HG03095 (cell line): ENCODE data around the gene SLC13A1.
"Not testable (repeated sequence)": the region's sequence is repeated elsewhere in the genome, so short reads cannot be mapped to it uniquely, and the experiment has no call there.

Source experiments
- ATAC-seq: cut with Tn5 transposase; IDR thresholded peaks from one replicate; pipeline ENCODE4 v1.9.1; 2021; ENCODE audit warnings: moderate library complexity; ENCODE audit not compliant: unreplicated experiment

SLC13A1 gene

GRCh38 chr7:123199883-123200282 is at the start of gene SLC13A1:
Gene SLC13A1 (minus strand): TSS chr7:123199969. CDS start chr7:123199946, 23 bp downstream.
- no peak for ATAC-seq

GRCh38 chr7:123244768-123245167 is 45.0 kb upstream of the SLC13A1 start:
- no peak for ATAC-seq

GRCh38 chr7:123242467-123243092 is 42.8 kb upstream of the SLC13A1 start:
- ATAC-seq = no peak

- ATAC-seq = no peak
Observed at GRCh38 chr7:123241809-123242208, 42.0 kb upstream of the SLC13A1 start.

GRCh38 chr7:123231021-123232000 is 31.5 kb upstream of the SLC13A1 start:
- no peak for ATAC-seq

GRCh38 chr7:123230603-123231002 is 30.8 kb upstream of the SLC13A1 start:
- ATAC-seq = no peak

GRCh38 chr7:123230147-123230546 is 30.4 kb upstream of the SLC13A1 start:
- ATAC-seq = no peak

GRCh38 chr7:123229426-123229825 is 29.7 kb upstream of the SLC13A1 start:
- no peak for ATAC-seq

- not testable (repeated sequence) for ATAC-seq
Observed at GRCh38 chr7:123227666-123228065, 27.9 kb upstream of the SLC13A1 start.

GRCh38 chr7:123220396-123220795 is 20.6 kb upstream of the SLC13A1 start:
- no peak for ATAC-seq

- no peak for ATAC-seq
Observed at GRCh38 chr7:123218866-123219265, 19.1 kb upstream of the SLC13A1 start.

GRCh38 chr7:123216825-123217224 is 17.1 kb upstream of the SLC13A1 start:
- no peak for ATAC-seq

- ATAC-seq = no peak
Observed at GRCh38 chr7:123215350-123215749, 15.6 kb upstream of the SLC13A1 start.

- no peak for ATAC-seq
Observed at GRCh38 chr7:123211545-123211944, 11.8 kb upstream of the SLC13A1 start.

- no peak for ATAC-seq
Observed at GRCh38 chr7:123210986-123211385, 11.2 kb upstream of the SLC13A1 start.

GRCh38 chr7:123209786-123210185 is 10.0 kb upstream of the SLC13A1 start:
- no peak for ATAC-seq

GRCh38 chr7:123208793-123209192 is 9.0 kb upstream of the SLC13A1 start:
- no peak for ATAC-seq

GRCh38 chr7:123204206-123204835 is 4.6 kb upstream of the SLC13A1 start:
- no peak for ATAC-seq

GRCh38 chr7:123201901-123202300 is 2.1 kb upstream of the SLC13A1 start:
- no peak for ATAC-seq

- no peak for ATAC-seq
Observed at GRCh38 chr7:123198668-123199652, 809 bp downstream of the SLC13A1 start.
